GM21447 (cell line): ENCODE results near the gene RWDD3.

Source experiments
- ATAC-seq: cut with Tn5 transposase; IDR thresholded peaks from one replicate; pipeline ENCODE4 v1.9.1; 2021; ENCODE audit not compliant: unreplicated experiment

The RWDD3 gene

DNA sequence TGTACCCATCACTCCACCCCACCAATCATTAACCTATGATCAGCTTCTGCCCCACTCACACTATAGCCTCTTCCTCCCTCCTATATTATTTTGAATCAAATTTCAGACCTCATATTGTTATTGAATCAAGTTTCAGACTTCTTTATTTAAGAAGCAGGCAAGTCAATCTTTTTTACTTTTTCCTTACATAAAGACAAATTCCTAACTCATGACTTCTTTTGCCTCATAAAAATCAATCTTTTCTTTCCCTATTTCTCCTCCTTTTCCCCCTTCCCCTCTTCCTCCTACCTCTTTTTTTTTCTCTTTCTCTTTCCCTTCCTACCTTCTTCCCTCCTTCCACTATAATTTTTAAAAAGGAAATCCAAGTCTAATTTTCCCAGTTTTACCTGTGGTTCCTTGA, 4.3 kb upstream of the RWDD3 start:
- ATAC-seq: no peak

DNA sequence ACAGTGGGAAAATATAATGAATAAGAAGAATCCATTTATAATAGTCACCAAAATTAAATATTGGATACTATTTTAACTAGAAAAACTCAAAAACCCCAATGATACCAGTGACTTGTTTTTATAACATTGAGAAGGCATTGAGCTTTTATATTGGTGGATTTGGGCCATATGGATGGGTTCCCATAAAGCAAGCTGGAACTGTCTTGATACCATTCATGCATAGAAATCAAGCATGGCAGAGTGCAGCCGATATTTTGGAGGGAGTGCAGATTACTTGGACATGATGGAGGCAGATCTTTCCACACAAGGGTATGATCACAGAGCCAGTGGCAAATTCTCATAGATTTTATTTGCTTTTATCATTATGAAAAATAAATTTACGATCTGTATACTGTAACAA, 3.8 kb upstream of the RWDD3 start:
- no peak for ATAC-seq

DNA sequence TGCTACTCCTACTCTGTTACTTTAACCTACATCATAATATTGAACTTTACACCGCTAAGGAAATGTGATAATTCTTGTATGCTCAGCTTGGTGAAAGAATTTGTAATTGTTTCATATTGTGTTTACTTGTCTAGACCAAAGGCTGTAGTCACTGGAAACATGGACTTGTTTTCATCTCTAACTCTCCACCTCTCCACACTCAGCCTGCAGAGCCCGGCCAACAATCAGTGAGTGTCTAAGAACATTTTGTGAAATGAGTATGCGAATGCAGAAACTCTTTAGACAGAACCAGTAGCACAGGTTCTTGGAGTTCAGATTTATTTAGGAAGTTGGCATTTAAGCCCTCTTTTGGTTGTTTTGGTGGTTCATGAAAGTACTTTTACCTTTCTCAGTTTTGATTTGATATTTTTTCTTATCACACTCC, 3.2 kb upstream of the RWDD3 start:
- ATAC-seq: no peak

DNA sequence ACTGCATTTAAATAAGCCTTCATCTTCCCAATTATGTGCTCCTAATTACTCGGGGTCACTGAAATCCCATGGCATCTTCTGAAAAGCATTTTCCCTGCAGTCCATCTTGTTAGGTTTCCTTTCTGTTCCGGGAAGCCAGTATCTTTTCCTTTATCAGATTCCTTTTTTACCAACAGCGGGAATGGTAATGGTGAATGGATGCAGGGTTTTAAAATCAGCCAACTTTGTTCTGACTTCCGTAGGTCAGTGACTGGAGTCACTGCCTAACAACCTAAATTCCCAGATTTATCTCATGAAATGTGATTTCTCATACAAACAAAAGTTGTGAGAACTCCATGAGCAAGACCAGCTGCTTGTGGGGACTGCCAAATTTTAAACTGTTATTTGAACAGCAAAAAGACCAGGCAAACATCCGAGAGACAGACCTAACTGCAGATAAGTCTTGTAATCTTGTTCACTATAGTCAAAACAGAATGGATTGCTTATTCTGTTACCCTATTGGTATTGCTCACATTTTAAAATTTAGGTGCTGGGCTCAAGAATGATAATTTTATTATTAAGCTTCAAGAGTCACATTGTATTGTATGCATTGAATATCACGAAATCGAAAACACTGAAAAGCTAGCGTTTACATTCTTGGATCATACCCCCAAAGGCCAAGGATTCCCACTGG, 1.2 kb upstream of the RWDD3 start:
- no peak for ATAC-seq

DNA sequence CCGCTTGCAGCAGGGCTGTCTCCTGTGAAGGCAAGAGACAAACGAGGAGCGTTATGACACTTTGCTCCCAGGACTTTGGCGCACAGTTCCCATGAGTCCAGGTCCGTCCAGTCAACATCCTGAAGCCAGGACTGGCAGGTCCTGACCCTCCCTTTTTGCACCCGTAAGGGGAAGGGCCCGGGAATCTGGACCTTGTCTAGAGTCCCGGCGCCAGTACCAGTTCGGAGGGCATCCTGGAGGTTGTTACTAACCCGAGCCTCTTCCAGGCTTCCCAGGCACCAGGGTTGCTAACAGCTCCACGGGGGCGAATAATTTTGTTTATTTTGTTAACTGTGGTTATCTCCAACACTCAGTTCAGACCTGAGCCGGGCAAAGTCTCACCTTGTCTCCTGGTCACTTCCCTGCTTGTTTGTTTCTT, 682 bp upstream of the RWDD3 start:
- no peak for ATAC-seq

DNA sequence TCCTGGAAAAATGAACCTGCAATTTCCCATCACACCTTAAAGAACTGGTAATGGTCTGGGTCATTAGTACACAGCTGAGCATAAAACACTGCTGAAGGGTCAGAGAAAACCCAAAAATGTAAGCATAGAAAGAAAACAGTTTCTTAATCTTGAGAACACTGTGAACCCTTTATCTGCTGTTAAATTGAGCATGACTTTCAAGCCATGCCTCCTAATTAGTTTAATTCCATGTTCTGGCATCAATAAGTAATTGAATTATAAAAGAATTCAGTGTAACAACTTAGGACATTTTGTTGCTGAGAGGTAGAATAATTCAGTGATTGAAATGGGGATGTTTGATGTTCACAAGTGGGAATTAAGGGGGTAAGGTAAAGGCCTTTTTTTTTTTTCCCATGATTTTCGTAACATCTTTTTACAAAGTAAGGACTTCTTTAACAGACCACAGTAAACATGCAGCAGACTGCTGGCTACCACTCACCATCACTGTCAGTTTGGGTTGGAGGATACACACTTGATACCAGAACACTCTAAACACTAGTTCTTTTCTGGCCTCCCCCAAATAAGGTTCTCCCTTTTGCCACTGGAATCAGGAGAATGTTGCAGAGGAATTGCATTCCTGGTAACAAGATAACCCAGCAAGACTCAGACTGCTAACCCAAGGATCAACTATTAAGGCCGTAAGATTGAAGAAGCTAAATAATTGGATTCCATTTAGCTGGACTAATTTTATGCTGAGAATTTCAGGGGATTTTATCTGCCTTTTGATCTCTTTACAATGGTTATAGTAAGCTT, 3.0 kb downstream of the RWDD3 start:
- no peak for ATAC-seq

DNA sequence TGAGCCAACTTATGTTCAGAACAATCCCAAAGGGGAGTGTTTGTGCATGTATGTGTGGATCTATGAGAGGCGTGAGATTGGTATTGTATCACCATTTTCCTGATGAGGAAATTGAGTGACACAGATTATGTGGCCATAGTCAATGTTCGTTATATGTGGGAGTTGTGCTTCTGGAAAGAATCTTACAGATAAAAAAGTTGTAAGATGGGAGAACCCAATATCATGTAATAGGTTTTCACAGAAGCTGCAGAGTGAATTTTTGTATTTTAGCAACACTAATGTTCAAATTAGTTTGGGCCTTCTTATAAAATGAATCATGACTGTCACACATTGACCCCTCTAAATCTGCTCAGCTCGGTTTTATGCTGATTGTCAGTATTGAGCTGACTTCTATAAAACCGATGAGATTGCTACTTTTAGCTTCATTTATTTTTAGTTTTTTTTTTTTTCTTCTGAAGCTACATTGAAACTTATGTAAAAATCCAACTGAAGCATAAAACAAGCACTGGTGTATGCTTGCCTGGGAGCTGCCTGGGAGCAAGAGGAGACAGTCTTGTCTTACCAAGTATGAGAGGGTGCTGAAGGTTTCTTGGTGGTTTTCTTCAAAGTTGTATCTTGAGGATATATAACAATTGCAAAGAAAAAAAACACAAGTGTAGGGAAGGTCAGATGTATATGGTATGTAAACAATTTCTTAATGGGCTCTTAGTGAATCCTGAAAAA, 4.1 kb downstream of the RWDD3 start:
- ATAC-seq: no peak

DNA sequence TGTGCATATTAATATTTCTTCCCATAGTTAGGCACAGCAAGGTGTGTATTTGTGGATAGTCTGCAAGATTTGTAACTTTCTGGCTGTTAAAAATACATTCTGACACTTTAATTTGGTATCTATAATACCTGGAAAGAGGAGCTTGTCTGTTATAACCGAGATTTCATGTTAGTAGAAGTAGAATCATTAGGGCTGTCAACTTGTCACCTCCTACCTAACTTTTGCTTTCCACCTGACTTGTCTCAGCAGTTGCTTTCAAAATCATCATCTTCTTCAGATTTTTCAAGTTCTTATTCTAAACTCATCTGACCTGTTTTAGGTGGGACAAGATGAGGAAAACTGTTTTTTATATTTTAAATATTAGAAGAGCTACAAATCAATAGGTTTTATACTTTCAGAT, 11.0 kb downstream of the RWDD3 start:
- ATAC-seq: no peak

DNA sequence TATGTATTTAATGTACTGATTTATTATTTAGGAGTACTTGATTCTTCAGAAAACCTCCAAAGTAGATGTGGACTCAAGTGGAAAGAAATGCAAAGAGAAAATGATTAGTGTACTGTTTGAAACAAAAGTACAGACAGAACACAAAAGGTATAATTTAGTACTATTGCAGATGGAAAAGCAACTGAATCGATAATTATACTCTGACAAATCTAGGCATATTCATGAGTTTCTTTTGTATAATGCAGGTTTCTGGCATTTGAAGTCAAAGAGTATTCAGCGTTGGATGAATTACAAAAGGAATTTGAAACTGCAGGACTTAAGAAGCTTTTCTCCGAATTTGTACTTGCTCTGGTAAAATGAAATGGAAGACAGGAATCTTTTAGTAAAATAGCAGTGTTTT, 12.5 kb downstream of the RWDD3 start:
- no peak for ATAC-seq

DNA sequence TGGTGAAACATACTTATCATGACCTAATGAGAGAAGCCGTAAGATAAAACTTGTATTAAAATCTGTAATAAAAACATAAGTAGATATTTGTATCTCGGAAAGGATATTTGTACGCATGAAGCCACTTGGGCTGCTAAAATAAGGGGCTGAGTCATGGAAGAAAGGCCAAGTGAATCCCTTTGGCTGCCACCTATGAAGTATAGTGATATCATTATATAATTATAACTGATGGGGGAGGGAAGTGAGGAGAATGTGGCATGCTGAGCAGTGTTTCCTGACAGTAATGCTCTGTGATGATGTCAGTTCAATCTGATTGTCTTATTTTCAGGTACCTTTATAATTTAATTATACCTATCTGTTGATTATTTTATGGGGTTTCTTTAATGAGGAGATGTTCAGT, 13.6 kb downstream of the RWDD3 start:
- no peak for ATAC-seq

DNA sequence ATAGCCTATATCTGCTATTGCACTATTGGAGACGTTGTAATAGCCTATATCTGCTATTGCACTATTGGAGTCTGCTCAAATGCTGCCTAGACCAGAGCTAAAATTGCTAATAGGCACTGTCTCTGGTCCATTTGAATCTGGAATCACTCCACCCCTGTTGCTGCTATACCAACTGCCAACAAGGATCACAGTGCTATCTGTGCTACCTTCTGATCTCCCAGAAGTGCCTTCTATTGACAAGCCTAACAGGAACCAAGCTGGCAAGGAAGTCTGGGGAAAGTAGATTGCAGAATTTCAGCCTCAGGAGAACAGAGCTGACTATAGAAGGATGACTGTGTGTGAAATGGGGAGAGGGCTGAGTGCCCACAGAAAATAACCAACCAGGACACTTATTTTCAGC, 15.9 kb downstream of the RWDD3 start:
- no peak for ATAC-seq

DNA sequence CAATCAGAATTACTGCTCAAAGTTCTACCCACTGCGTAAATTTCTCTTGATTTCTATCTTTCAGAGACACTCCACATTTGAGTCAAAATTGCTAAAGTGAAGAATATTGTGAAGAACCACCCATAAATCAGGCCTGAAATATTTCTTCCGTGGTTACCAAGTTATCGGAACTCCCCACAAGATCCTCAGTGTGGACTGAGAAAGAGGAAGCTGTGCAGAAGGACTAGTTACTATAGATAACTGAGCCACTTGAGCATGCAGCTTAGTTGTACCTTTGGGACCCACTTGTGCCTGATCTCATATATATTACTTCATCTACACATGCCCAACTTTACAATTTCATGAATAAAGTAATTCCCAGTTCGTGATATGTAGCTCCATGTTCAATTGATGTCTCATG, 18.4 kb downstream of the RWDD3 start:
- ATAC-seq: no peak

DNA sequence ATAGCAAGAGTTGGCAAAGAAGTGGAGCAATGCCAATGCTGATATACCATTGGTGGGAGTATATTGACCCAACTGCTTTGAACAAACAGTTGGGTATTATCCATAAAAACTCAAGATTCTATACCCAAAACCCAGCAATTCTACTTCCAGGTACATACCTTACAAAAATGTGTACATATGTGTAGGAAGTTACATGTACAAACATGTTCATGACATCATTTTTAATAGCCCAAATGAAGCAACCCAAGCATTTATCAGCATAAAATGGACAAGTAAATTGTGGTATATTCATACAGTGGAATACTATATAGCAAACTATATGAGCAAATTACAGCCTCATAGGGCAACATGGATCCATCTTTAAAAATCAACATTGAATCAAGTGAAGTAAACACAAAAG, 20.9 kb downstream of the RWDD3 start:
- ATAC-seq: no peak

DNA sequence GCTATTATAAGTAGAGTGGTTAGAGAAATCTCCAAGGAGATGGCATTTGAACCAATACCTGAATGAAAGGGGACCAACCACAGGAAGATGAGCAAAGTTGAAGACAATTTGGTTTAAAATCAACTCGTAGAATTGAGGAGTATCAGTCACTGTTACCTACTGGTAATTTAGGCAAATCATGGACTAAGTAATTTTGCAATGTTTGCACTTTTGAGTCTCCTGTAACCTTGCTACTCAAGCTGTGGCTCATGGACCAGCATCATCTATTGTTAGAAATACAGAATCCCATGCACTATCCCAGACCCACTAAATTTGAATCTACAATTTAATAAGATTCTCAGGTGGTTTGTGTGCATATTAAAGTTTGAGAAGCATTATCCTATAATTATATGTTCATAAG, 21.8 kb downstream of the RWDD3 start:
- ATAC-seq: no peak

DNA sequence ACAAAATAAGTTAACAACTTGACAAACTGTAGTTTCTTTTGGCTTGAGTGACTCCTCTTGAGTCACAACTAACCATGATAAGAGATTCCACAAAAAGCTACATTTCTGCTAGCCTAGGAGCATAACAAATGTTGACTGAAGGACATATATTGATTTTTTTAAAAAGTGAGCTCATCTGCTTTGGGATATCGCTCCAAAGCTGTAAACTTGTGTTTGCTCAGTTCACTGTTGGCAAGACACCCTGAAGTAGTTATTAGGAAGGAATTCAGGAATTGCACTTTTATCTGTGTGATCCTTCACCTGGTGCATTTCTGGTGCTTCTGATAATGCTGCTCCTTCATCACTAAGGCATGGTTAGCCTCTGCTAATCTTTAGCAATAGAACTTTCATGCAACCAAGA, 23.7 kb downstream of the RWDD3 start:
- no peak for ATAC-seq

DNA sequence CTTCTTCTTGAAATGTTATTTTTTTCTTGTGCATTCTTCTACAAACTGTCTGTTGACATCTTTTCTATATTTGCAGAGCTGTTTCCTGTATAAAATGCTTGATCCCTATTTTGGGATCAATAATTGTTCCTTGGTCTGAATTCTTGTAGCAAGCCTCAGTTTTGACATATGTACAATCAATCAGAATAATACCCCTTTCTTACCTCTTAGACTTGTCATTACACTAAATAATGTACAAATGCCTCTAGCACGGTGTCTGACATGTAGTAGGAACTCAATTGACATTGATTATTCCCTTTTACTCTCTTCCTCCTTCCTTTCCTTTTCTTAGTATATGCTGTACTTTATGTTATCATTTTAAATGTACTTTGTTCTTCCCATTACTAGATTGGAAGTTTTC, 25.2 kb downstream of the RWDD3 start:
- no peak for ATAC-seq

DNA sequence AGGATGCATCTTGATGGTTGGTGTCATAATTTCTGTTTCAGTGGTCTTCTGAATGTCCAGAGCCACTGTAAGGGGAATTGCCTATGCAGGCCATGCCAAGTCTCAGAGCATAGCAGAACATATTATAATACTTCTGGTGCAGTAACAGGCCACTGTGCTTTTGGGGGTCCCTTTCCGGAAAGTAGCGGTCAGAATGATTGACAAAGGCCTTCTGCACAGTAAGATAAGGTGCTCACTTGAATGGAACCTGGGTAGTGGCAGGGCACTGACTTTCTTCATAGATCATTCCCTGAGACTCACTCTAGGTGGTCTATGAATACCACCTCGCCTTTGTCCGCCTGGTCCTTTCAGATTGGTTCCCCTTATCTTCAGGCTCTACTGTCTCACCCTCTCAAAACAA, 28.9 kb downstream of the RWDD3 start:
- ATAC-seq: no peak

DNA sequence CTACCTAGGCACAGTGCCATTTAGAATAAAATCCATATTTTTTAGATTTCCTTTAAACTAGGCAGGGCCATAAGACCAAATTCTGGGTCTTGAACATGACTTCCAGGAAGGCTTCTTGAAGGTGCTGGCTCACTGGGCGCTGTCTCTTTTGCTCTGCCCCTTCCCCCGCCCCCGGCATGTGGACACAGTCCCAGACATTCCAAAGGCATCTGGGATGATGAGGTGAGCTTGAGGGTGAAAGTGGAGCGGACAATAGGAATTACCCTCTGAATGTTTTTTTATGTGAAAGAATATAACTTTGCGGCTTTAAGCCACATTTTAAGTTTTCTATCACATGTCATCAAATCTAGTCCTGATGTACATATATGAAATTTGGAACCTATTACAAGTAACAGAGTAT, 29.4 kb downstream of the RWDD3 start:
- no peak for ATAC-seq

DNA sequence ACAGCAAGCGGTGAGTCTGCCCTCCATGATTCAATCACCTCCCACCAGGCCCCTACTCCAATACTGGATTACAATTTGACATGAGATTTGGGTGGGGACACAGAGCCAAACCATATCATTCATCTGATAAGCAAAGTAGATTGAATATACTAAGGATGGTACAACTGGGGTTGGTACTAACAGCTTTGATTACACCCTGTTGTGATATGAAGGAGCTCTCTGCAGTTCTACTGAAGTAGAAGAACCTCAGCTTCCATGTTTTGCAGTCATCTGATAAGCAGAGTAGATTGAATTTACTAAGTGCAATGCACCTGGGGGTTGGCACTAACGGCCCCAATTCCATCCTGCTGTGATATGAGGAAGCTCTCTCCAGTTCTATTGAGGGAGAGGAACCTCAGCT, 31.1 kb downstream of the RWDD3 start:
- ATAC-seq: no peak

DNA sequence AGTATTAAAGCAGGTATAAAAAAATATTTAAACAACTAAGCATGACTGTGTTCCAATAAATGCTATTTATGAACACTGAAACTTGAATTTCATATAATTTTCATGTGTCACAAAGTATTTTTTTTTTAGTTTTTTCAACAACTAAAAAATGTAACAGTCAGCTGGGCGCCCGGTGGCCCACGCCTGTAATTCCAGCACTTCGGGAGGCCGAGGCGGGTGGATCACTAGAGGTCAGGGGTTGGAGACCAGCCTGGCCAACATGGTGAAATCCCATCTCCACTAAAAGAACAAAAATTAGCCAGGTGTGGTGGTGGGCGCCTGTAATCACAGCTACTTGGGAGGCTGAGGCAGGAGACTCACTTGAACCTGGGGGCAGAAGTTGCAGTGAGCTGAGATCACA, 42.4 kb downstream of the RWDD3 start:
- no peak for ATAC-seq

DNA sequence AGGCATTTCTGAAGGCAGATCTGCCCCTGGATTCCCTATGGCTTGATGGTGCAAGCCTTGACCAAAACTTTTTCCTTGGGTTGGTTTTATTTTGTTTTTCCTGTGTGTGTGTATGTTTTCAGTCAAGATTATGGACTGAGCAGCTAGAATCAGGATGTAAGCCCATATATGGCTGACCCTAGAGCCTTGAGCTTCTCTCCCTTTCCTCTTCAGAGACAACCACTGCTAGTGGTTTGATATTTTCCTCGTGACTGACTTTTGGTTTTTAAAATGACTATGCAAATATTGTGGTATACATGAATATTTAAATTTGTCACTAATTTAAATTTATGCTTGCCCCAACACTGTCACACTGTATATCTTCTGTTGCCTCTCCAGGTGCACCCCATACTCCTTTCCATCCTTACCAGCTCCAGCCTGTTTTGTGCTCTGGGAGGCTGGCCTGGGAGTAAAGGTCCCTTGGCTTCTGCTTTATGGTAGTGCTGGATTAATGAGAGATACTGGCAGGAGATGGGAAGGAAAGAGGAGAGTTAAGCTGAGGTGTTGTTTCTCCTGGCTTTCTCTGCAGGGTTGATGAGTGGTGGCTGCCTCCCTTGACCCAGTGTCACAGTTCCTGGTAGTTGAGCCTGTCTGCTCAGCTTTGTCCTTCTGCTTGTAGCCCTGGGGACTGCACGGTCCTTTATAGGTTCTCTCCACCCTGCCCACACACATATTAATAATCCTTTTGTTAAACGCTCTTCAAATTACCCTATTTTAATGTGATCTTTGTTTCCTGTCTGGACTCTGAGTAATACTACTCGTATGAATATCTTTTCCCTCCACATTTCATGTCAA, 44.4 kb downstream of the RWDD3 start:
- peak; percentile 73 for ATAC-seq
